ENCODE measurements around the gene TMEM222.

TMEM222 gene

GRCh38 chr1:27330786-27331185 is 8.8 kb downstream of the TMEM222 start:
- ChIA-PET CTCF (interaction anchor here (1.0 to 5.8 kb wide), 5 partner anchors 11 to 179 kb away, joined by 3 to 70 read pairs (median 17); partner anchors contain the start of genes MAP3K6 and SYTL1), POLR2A (no interaction called here)
- no peak for DNase-seq (ENCODE audit: extremely low spot score)
- TF ChIP-seq CTCF (IDR thresholded peaks at IDR 0.05; ENCODE audit: control extremely low read depth, extremely low read depth, low read depth, missing control alignments) = no peak

DNA sequence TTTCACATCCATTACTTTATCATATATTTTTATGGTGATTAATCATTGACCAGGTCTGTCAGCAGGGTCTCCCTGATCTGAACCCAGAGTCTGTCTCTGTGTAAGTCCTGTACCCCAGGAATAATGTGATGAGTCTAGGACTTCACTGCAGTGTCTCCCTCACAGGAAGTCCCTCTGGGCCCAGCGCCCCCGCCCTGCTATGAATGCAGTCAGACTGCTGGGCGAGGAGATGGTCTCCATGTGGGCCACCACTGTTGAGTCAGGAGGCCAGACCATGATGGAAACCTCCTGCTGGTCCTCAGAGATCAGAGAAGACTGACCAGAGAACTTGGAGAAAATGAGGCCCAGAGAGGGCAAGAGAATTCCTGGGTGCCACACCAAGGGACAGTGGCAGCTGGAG is 9.5 kb downstream of the TMEM222 start:
- CTCF ChIA-PET = interaction anchor here (1.7 to 5.8 kb wide), 8 partner anchors 8 to 178 kb away, joined by 4 to 70 read pairs (median 38); partner anchors contain the start of genes MAP3K6, SYTL1 and TMEM222
- TF ChIP-seq CTCF (IDR thresholded peaks at IDR 0.05; ENCODE audit: control extremely low read depth, extremely low read depth, low read depth, missing control alignments) = no peak
- DNase-seq (ENCODE audit: extremely low spot score) = no peak
- POLR2A ChIA-PET = no interaction called here

DNA sequence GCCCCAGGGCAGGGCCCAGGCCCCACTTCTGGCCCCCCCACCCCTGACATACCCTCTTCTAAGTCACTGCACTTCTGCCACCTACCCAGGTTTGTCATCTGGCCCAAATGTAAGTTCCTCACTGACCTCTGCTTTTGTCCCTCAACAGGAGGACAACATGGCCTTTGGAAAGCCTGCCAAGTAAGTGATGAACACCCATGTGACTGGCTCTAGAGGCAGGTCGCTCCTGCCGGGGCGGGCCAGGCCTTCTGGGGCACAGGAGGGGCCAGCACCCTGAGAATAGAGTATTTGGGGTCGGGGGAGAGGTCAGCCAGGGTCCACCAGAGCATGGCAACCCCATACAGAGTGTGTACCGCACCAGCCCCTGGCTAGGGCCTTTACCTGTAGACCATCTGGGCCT is 10.0 kb downstream of the TMEM222 start:
- TF ChIP-seq CTCF (IDR thresholded peaks at IDR 0.05; ENCODE audit: control extremely low read depth, extremely low read depth, low read depth, missing control alignments) = no peak
- no peak for DNase-seq (ENCODE audit: extremely low spot score)
- ChIA-PET CTCF (interaction anchor here (0.7 to 5.8 kb wide), 29 partner anchors 8 to 340 kb away, joined by 3 to 70 read pairs (median 5); partner anchors contain the start of genes CD164L2, IFI6, MAP3K6 and SYTL1), POLR2A (interaction anchor here (1.0 kb wide), 1 partner anchor 281 kb away, joined by 3 read pairs; no protein-coding TSS in a partner anchor)

GRCh38 chr1:27332536-27333281 is 10.7 kb downstream of the TMEM222 start:
- DNase-seq (ENCODE audit: extremely low spot score) = peak; percentile 77
- peak; percentile 81 for TF ChIP-seq CTCF (IDR thresholded peaks at IDR 0.05; ENCODE audit: control extremely low read depth, extremely low read depth, low read depth, missing control alignments)
- CTCF ChIA-PET = interaction anchor here (0.7 to 5.8 kb wide), 39 partner anchors 9 to 339 kb away, joined by 3 to 70 read pairs (median 4); partner anchors contain the start of genes CD164L2, IFI6, MAP3K6 and SYTL1
- POLR2A ChIA-PET = interaction anchor here (1.0 kb wide), 1 partner anchor 280 kb away, joined by 3 read pairs; no protein-coding TSS in a partner anchor

DNA sequence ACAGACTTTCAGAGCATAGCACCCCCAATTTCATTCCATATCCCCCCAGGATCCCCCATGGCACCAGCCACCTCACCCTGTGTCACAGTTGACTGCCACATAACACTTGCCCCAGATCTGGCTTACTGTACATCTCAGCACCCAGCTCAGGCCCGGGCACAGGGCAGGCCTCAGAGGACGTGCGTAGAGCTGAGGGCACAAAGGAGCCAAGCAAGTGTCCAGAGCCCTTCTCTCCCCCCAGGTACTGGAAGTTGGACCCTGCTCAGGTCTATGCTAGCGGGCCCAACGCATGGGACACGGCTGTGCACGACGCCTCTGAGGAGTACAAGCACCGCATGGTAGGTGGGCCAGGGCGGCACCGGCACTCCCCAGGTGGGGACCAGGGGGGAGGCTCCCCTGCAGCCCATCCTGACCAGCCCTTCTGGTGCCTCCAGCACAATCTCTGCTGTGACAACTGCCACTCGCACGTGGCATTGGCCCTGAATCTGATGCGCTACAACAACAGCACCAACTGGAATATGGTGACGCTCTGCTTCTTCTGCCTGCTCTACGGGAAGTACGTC is 11.8 kb downstream of the TMEM222 start:
- ChIA-PET CTCF (interaction anchor here (0.8 to 5.8 kb wide), 20 partner anchors 10 to 287 kb away, joined by 3 to 70 read pairs (median 10); partner anchors contain the start of genes MAP3K6, SYTL1 and TMEM222), POLR2A (interaction anchor here (1.0 kb wide), 1 partner anchor 26 kb away, joined by 4 read pairs; no protein-coding TSS in a partner anchor)
- no peak for TF ChIP-seq CTCF (IDR thresholded peaks at IDR 0.05; ENCODE audit: control extremely low read depth, extremely low read depth, low read depth, missing control alignments)
- DNase-seq (ENCODE audit: extremely low spot score) = no peak

Measured in GM10248 (cell line).